Measurements from ENCODE around the gene IGSF22.

Gene IGSF22

DNA sequence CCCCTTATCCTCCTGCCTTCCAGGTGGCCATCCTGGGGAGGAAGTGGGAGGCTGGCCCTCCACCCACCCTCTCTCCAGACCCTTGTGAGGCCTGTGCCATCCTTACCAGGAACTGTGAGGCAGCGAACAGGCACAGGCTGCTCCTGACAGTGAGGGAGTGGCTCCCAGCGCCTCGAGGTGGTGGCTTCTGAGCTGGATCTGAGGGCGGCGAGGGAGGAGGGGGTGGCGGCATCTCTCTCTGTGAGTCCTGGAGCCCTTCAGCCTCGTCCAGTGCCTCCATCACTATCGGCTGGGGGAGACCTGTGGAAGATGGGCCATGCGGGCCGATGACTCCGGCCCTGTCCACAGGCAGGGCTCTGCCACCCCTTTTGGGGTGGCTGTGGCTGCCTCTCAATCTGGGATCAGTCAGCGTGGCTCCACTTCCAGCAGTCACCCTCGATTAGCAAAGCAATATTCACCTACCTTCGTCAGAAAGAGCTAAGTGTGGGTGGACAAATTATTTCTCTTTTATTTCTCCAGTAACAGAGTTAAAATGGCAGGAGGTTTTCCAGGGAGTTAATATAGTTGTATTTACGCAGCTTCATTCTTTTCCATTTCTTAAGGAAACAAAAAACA, 18.0 kb upstream of the IGSF22 start:
- peak; percentile 70 for DNase-seq (ENCODE audit: low spot score)

DNA sequence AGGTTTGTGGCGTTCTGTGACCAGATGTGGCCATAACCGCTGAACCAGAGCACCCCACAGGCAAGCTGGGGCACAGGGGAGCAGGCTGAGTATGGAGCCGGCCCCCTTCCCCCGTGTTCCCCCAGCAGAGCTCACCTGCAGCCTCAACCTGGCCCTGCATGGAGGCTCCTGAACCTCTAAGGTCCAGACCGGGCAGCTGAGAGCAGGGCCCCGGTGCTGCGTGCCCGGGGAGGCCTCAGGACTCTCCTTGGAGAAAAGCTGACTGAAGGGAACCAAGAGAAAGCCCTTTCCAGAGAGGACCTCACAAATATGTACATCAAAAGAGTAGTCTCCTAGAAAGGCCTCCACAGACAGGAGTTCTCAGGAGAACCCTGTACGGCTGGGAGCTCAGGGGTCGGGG, 17.4 kb upstream of the IGSF22 start:
- no peak for DNase-seq (ENCODE audit: low spot score)

DNA sequence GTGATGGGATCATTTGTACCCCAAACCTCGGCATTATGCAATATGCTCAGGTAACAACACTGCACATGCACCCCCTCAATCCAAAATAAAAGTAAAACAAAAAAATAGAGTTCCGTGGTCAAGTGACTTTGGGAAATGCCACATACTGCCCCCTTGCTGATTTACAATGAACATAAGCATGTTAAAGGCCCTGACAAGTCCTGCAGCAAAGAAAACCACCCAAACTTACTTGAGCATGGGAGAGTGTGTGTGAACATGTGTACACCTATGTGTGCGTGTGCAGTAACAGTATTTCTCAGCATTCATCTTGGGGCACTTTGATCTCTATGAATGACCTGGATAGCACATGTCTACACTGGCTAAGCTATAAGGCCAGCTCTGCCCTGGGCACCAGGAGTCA, 15.8 kb upstream of the IGSF22 start:
- DNase-seq (ENCODE audit: low spot score) = no peak

DNA sequence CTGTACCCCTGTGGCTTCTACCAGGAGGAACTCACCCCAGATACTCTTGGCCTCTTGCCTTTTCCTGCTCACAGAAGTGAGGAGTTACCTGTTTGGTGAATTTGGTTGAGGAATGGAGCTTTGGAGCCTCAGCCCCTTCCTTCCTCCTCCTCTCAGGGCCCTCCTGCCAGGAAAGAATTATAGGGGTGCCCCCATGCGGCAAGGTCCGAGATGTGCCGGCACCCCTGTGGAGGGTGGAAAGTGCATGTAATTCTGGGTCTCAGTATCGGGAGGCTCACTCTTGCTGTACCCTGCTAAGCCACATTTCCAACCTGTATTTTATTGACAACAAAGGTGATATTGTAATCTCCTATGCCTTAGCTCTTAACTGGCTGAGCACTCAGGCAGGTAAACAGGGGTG, 13.7 kb upstream of the IGSF22 start:
- no peak for DNase-seq (ENCODE audit: low spot score)

DNA sequence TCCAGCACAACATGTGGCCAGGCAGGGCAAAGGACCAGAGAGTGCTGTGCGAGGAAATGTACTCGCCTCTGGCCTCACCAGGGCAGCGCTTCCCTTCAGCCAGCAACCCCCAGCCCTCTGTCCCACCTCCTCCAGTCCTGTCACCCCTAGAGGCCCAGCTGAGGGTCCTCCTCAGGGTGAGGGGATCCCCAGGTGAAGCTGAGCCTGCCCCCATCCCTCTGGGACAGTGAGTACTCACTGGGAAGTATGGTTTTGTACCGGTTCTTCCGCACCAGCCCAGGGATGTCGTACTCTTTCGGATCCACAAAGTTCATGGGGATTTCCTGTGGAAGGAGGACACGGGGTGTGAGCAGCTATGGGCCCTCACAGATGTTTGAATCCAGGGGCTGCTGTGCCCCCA, 11.7 kb upstream of the IGSF22 start:
- DNase-seq (ENCODE audit: low spot score) = no peak

DNA sequence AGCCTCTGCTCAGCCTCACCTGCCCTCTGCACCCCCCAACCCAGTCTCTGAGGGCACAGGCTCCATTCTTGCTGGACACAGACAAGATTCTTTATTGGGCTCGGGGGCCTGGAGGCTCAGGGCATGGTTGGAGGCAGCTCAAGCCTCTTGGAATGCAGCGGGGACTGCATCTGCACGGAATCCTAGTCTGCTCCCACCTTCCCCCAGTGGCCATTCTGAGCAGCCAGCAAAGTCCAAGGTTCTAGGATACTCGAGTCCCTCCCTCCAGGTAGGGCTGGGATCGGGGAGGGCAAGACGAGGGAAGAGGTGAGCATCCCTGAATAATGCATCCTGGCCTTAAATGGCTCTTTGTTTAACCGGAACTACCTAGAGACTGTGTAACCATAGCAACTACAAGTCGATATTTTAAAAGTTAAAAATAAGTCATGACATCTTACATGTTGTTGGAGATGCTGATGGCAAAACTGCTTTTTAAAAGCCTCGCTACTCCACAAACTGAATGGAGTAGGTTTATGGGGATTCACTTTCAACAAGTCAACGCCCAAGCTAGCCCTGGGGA, 10.7 kb upstream of the IGSF22 start:
- DNase-seq (ENCODE audit: low spot score) = no peak

DNA sequence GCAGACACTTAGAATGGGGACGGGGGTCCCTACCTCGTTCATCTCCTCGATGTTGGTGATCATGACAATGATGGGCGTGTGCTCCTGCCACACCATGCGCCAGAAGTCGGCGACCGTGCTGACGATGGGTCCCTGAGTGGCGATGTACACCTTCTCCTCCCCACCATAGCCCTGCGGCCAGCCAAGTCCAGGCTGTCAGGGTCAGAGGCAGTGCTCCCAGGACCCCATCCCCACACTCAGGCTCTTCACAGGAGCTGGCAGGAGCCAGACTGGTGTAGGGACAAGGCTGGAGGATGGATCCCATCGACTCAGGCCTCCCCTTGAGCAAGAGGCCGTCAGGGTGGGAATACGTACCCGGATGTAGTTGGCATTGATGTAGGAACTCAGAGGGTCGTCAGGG, 7.2 kb upstream of the IGSF22 start:
- DNase-seq (ENCODE audit: low spot score) = no peak

DNA sequence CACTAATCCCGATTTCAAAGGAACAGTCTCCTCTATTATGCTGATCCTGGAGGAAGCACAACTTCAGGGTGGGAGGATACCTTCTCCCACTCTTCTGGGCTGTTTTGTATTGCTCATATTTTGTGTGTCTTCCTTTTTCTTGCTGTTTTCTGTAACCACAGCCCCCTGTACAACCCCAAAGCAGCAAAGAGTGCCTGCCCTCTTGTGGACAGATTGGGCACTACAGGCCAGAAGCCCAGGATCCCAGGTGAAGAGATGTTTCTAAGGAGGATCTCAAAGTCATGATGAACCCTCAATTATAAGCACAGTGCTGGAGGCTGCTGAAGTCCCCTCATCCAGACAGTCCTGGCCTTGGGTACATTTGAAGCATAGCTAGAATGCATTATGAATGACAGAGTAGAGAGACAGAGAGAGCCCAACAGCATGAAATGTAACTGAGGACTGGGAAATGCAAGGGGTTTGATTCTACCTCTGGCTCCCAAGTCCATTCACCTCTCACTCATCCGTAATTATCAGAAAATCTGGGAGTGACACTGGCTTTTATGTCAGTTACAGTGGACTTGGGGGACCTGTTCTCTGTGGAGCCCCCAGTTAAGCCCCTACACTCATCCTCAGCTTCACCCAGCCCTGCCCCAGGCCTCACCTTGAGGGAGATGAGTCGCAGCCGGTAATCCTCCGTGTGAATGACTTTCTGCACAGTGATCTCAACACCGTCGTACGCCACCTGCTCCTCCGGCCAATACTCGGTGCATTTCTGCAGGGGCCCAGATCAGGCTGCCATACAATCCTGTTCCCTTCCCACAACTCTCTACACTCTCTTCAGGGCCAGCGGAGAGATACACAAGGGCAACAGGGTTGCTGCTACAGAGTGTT, 6.2 kb upstream of the IGSF22 start:
- no peak for DNase-seq (ENCODE audit: low spot score)

DNA sequence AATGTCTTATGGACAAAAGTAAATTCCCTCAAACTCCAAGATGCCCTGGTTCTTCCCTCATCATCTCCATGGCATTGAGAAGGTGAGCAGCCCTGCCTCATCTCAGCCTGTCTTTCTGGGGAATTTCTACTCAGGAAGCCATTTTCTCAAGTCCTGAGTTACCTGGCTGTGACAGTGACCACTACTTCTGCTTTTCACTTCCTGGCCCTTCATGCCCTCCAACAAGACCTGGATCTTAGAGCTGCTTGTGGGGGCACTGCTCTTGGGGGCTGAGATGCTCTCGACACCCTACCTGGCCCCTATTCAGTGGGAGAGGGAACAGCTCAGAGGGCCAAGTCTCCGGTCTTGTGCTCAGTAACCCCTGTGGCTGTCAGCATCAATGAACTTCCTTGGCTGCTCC, 5.5 kb upstream of the IGSF22 start:
- no peak for DNase-seq (ENCODE audit: low spot score)

DNA sequence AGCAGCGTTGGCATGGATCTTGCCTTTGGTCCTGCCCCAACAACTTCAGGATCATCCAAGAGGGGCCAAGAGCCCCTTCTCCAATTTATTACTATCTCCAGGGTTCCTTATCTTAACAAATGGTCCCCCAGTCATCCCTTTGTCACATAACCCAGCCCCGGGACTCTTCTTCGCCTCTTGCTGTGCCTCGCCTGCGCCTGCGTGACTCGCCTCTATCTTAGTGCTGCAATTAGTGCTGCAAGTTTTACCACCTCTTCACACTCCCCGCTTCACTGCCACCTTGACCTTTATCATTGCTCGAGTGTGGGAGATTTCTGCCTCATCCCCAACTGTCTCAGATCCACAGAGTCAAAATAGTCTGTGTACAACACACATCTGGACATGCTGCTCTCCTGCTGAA, 4.0 kb upstream of the IGSF22 start:
- DNase-seq (ENCODE audit: low spot score) = no peak

DNA sequence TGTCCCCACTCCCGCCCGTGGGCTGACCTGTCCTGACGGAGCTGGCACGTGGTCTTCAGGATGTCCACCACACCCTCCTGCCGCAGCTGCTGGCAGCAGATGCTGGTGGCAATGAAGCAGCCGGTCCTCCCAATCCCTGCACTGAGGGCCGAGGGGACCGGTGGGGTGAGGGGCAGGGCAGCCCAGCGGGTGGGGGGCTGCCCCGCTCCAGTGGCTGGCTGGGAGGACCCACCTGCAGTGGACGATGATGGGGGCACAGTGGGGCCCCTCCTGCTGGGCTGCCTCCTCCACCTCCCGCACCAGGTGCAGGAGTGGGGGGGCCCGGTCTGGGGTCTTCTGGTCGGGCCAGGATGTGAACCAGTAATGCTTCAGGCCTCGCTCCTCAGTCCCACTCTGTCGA, 3.4 kb upstream of the IGSF22 start:
- no peak for DNase-seq (ENCODE audit: low spot score)

DNA sequence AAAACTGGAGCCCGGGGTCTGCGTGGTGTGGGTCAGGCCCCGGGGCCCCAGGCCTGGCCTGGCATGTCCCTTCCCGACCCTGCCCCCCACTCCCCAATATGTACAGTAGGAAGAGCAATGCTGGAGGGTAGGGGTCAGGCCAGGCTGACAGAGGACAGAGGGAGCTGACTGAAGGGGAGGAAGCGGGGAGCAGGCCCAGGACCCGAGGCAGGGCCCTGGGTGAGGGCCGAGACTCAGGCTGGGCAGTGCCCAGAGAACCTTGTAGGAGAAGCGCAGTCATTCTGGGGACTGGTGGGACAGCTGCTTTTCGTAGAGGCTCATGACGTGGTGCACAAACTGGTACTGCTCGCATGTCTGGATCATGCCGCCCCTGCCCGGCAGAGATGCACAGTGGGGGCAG, 2.7 kb upstream of the IGSF22 start:
- DNase-seq (ENCODE audit: low spot score) = no peak

DNA sequence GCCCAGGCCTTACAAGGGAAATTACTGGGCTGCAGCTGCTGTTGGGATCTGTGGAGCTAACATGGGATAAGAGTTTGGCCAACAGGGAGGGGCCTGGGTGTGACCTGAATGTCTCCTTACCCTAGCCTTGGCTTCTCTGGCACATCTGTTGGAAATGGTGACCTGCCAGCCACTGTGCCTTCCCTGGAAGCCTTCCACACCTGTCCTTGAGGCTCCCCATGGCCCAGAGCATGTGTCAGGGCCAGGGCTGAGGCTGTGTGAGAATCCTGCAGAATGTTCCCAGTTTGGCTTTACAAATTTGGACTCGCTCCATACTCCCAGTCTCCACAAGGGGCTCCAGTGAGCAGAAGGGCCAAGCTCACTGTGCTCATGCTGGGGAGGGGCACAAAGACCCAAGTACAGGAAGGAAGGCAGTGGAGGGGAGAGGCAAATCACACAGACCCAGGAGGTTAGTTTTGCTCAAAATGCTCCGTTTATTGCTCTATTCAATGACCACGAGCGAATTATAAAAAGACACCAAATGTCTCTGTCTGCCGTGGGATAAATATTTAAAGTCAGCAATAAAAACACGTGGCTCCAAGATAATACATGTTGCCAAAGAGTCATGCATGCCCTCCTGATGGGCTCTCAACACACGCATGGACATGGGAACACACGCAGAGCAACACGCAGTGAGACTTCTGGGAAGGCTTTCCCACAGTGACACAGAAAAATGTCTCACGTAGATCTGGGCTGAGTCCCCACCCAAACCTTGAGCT, 1.7 kb upstream of the IGSF22 start:
- DNase-seq (ENCODE audit: low spot score) = no peak

DNA sequence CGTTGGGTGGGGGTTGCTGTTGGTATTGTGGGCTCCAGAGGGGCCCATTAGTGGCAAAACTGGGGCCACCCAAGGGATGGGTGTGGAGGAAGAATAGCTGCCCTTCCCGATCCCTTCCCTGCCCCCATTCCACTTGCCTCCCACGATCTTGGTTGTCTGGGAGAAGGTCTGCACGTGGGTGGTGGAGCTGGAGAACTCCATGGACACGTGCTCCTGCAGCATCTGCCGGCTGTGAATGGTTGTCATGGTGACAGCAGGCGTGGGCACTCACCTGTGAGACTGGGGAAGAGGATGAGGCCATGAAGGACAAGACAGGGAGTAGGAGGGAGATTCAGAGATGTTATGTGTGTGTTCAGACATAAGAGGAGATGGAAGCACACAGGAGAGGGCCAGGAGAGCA, 2.0 kb downstream of the IGSF22 start:
- DNase-seq (ENCODE audit: low spot score) = peak; percentile 86

DNA sequence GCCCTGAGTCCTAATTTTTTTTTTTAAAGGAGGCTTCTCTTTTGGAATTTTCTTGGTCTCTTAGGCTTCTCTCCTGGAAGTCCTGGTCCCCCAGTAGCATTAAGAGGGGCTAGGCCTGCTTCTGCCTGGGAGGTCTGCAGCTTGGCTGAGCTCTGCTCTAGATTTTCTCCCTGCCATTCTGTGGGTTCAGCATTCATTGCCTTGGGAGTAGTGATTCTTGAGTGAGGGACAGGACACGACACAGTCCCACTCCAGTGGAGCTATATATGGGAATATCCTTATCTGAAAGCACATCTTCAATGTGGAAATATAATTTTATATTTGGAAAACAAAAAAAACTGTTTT, 3.7 kb downstream of the IGSF22 start:
- no peak for DNase-seq (ENCODE audit: low spot score)

DNA sequence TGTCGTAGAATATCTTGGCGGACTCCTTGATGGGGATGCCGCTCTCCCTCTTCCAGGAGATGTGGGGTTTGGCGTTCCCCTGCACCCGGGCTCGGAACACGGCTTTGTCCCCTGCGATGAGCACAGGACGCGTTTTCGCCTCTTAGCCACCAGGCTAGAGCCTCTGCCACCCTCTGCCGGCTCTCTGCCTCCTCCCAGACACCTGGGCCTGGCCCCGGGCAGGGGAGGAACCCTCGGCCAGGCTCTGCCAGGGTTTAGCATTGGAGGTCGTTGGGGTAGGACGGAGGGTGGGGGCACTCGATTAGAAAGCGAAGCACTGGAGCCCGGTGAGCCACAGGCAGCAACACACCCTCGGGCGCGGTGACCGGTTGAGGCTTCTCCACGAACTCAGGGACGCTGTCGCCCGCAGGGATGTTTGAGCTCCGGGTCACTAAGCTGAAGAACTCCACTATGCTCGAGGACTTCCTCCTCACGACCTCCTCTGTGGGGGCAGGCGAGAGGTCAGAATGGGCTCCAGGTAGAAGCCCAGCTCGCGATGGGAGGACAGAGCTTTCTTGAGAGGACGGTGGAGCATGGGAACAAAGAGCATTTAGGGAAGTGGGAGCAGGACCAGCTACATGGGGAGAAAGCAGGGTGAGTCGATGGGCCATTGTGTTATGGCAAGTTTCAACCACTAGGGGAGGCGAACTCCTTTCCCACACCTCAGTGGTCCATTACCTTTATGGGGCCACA, 4.3 kb downstream of the IGSF22 start:
- DNase-seq (ENCODE audit: low spot score) = no peak

DNA sequence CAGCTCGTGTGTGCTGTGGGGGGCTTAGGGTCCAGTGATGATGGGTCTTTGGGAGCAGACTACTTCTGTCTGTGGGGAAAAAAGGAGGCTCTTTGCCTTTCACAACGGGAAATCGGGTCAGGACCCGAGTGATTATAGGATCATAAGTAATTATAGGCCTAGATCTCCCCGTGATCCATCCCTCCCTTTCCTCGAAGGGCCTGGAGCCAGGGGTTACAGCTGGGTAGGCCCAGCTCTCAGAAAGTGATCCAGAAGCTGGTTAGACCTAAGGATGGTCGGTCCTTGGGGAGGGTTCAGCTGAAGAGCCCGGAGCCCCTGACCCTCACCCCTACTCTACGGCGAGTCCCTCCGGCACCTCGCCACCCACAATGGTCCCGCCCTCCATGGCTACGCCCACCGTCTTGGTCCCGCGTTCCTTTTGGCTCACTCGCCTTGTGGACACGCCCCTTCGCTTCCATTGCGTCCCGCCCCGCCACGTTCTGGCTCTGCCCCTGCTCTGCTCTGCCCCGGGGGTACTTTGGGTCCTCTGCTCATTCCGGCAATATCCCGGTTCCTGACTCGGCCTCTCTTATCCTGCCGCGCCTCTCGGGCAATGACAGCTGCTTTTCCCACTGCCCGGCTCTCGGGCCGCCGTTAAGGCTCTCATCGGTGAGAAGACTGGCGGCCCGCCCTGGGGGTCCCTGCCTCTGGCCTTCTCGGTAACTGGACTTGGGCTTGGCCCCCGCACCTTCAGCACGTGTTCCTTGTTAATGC, 5.0 kb downstream of the IGSF22 start:
- peak; percentile 74 for DNase-seq (ENCODE audit: low spot score)

DNA sequence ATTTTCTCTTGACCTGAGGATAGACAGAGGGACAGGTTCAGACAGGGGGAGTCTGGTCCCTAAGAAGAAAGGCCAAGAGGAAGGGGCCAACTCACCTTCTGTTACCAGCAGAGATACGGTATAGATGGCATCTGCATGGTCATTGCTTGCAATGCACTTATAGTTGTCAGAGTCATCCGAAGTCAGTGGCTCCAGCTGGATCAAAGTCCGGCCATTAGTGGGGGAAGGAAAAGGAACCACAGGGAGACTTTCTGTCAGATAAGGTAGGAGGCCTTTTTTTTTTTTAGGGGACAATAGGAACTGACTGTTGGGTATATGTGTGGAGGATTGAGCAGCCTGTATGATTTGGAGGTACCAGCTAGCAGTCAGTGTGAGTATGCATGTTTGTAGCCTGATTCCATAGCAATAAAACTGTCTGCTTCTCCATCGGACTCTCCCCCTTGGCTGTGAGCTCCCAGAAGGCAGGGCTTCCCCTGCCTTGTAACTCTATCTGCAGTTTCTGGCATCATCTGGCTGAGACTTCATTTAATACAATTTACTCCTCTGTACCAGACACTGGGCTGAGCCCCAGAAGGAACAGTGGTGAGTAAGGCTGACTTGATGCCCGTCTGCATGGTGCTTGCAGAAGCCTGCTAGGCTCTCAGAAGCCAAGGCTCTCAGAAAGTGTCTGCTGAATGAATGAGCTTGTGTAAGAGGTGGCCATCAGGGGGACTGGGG, 5.7 kb downstream of the IGSF22 start:
- DNase-seq (ENCODE audit: low spot score) = no peak

DNA sequence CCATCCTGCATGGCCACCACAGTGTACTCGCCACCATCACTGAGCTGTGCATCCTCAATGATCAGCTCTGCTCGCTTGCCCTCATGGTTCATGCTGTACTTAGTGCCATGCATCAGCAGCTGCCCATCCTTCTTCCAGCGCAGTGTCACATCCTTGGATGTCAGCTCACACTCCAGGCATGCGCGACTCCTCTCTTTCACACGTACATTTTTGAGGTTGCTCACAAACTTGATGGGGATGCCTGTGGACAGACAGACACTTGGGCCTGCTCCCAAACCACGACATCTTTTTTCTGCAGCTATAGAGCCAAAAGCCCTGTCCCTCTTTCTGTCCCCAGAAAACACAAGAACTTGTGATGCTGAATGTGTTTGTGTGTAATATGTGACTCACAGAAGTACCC, 10.5 kb downstream of the IGSF22 start:
- DNase-seq (ENCODE audit: low spot score) = no peak

DNA sequence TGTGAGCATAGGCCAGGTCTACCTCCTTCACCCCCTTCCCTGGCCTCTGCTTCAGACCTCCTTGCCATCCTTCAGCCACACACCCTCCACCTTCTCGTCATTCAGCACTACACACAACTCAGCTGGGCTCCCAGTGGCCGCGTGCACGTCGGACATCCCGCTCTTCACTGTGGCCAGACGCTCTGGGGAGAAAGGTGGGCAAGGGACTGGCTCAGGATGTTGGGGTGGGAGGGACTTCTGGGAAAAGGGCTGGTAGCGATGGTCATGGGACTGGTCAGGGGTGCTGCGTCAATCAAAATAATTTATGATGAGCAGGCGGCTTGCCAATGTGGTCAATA, 11.6 kb downstream of the IGSF22 start:
- no peak for DNase-seq (ENCODE audit: low spot score)
